Measurements from ENCODE around the gene SLFN12L. TPM values are rescaled to one million over a fixed set of nuclear protein-coding genes. Genes with fewer than 3 reads are reported as not detected.
A peak's percentile ranks its signal among the peaks of the same experiment; 100 is the strongest.
"Not testable (repeated sequence)": the region's sequence is repeated elsewhere in the genome, so short reads cannot be mapped to it uniquely, and the experiment has no call there.

Gene SLFN12L
- total RNA-seq, 1 donor from 2014 or later: 0.30 TPM

- no peak for ATAC-seq
- no peak for DNase-seq (ENCODE audit: low spot score)
Measured at GRCh38 chr17:35498448-35499178, 38.9 kb downstream of the SLFN12L start.

DNA sequence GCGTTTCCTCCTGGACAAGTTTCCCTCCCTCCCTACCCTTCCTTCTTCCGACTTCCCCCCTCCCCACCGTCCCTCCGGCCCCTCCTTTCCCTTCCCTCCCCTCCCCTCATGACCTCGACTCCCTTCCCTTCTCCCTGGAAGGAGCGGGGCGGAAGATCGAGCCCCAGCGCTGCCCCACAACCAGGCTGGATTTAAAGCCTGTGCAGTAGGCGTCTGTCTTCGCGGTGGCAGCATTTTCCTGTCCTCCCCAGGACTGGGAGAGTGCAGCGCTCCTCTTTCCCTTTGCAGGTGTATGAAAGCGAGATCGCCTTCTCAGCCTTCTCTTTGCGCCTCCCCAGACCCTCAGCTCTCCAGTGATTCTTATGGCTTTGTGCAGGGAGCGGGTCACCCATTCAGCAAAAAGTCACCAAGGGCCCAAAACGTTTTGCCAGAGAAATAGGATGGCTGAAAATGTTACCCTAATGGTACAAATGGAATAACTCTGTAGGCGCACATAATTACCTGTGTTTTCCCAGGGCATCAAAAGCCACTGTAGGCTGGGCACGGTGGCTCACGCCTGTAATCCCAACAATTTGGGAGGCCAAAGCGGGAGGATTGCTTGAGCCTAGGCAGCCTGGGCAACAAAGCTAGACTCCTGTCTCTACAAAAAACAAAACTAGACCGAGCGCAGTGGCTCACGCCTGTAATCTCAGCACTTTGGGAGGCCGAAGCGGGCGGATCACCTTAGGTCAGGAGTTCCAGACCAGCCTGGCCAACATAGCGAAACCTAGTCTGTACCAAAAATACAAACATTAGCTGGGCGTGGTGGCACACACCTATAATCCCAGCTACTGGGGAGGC lies 40.8 kb downstream of the SLFN12L start:
- ATAC-seq (no peak), DNase-seq (ENCODE audit: low spot score) (no peak)

DNA sequence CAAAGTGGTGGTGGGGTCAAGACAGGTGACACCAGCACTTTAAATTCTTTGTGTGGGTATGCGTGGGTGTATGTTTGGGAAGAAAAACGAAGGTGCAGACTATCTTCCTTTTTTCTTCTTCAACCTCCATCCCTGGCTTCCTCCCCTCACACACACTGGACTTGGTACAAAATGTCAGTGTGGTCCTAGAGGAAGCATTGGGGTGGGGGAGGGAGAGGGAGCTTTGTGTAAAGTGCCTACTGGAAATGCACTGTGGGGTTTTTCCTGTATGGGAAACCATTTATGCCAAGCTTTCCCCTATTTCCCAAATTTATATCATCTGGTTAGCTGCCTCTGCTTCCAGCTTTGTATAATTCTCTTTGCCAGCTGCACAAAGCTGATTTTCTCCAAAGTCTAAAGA lies 44.4 kb downstream of the SLFN12L start:
- ATAC-seq (no peak), DNase-seq (ENCODE audit: low spot score) (no peak)

- no peak for DNase-seq (ENCODE audit: low spot score)
- ATAC-seq: no peak
Measured at GRCh38 chr17:35491417-35491816, 46.1 kb downstream of the SLFN12L start.

DNA sequence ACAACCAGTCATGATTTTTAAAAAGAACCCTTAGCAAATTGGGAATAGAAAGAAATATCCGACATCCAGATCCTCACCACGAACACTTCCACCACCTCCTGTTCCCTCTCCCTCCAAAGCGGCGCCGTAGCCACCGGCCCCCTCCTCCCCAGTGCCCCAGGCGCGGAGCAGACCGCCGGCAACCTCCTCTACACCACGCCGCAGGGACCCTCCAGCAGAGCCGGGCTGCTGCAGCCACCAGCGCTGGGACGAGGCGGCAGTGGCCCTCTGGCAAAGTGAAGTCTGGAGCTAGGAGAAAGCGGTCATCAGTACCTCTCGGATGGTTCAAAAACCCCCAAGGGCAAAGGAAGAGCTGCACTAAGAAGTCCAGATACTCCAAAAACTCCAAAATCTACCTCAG lies 47.5 kb downstream of the SLFN12L start:
- DNase-seq (ENCODE audit: low spot score) (no peak), ATAC-seq (no peak)

GRCh38 chr17:35488991-35489390 lies 48.5 kb downstream of the SLFN12L start:
- ATAC-seq (no peak), DNase-seq (ENCODE audit: low spot score) (no peak)

DNA sequence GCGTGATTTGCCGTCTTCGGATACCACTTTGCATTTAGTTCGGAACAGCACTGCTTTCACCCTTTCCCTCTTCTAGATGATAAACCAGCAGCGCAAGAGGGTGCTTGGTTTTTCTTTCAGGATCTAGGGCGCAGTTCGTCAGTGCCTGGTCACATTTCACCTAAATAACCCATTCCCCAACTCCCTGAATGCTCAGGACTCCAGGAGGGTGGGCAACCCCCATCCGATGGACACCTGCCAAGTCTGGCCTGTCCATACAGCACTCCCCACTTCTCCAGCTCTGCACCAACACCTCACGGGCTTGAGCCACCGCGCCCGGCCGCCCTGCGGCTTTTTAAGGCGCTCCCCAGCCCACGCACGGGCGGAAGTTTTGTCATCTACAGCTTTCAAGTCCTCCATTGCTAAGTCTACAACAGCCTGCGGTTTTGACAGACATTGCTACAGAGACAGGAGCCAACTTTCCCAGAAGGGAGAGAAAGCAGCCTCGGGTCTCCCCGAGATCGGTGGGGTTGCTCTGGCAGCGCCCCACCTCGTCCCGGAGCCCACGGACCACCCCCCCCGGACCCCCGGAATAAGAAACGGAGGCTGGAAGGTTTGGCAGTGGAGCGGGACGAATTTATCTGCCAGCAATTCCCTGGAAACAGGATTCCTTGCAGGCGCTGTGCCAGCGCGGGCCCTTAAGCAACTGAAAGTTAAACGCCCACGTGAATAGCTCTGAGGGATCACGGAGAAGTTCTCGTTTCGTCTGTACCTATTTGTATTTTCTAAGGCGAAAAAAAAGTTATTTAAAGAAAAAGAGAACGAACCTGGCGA lies 50.4 kb downstream of the SLFN12L start:
- DNase-seq (ENCODE audit: low spot score) (no peak), ATAC-seq (peak; percentile 19)

DNA sequence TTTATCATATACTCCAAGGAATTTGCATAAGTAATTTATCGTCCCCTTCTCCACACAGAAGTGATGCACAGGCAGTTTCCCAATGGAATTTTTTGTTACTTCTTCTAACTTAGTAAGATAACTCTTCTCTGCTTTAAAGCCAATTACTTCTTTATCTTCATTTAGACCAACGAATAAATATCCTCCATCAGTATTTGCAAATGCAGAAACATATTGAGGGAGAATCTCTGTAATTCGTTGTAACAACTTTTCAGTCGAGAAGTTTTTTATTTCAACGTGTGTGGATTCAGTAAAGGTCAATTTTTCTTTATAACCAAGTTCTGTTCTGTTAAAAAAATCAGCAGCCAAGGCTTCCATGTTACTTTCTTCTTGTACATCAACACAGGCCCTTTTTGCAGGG lies 58.2 kb downstream of the SLFN12L start:
- no peak for ATAC-seq
- DNase-seq (ENCODE audit: low spot score): no peak

DNA sequence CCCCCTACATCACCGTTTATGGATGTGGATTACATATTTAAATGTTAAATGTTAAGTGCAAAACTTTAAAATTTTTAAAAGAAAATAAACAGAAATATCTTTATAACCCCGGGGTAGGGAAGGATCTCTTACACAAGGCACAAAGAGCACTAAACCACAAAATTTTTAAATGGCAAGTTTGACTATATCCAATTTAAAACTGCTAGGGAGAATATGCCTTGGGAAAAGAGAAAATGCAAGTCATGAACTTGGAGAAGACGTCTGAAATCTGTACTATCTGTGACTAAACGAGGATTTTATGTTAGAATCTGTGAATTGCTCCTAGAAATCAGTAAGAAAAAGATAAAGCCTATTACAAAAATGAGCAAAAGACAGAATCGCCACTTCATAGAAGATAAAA lies 60.2 kb downstream of the SLFN12L start:
- ATAC-seq: no peak
- no peak for DNase-seq (ENCODE audit: low spot score)

DNA sequence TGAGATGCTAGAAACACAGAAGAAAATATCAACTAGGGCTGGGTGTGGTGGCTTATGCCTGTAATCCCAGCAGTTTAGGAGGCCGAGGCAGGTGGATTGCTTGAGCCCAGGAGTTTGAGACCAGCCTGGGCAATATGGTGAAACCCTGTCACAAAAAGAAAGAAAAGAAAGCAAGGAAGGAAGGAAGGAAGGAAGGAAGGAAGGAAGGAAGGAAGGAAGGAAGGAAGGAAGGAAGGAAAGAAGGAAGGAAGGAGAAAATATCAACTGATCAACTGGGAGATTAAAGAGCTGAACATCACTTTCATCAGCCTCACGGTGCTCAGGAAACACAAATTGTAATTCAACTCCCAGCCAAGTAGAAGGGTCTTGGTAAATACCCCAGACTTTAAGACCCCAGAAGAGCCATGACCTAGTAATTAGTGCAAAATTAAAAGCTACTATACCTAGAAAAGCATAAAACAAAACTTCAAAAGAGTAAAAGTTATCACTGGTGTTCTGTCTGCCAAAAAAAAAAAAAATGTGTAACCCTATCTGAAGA lies 61.1 kb downstream of the SLFN12L start:
- ATAC-seq: no peak
- DNase-seq (ENCODE audit: low spot score): no peak

GRCh38 chr17:35468475-35468874 lies 69.0 kb downstream of the SLFN12L start:
- DNase-seq (ENCODE audit: low spot score) (no peak), ATAC-seq (no peak)

GRCh38 chr17:35467824-35468223 lies 69.7 kb downstream of the SLFN12L start:
- DNase-seq (ENCODE audit: low spot score): no peak
- ATAC-seq: no peak

DNA sequence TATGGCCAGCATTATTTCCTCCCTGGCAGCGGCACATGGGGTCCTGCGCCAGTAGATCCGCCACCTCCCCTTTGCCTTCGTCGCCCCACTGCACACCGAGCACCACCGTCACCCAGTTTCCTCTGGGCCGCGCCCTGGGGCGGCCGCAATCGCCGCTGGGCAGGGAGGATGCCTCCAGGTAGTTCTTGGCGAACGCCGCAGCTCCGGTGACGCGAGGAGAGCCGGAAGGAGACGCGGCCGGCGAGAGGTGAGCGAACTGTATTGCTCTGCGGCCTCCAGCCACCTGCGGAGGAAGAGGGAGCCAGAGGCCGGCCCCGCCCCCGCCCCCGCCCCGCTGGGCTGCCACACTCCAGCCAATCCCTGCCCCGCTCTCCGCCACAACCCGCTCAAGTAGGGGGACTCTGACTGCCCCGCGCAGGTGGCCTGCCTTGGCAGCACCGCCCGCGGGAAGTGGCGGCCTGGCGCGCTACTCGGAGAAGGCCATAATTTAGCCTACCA lies 77.1 kb downstream of the SLFN12L start:
- DNase-seq (ENCODE audit: low spot score): peak; percentile 50
- peak; percentile 56 for ATAC-seq

GRCh38 chr17:35454035-35454434 lies 83.4 kb downstream of the SLFN12L start:
- ATAC-seq: not testable (repeated sequence)

DNA sequence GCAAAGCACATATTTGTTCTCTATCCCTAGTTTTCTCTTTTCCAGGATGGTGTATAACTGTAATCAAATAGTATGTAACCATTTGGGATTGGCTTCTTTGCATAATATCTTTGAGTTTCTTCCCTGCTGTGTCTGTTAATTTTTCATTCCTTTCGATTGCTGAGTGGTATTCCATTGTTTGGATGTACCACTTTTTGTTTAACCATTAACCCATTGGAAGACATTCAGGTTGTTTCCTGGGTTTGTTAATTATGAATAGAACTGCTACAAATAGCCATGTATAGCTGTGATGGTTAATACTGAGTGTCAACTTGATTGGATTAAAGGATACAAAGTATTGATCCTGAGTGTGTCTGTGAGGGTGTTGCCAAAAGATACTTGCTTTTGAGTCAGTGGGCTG lies 84.3 kb downstream of the SLFN12L start:
- DNase-seq (ENCODE audit: low spot score) (no peak), ATAC-seq (no peak)

More at GRCh38 chr17:35454035-35454434, 83.4 kb downstream of the SLFN12L start:
- not testable (repeated sequence) for DNase-seq (ENCODE audit: low spot score)

DNA sequence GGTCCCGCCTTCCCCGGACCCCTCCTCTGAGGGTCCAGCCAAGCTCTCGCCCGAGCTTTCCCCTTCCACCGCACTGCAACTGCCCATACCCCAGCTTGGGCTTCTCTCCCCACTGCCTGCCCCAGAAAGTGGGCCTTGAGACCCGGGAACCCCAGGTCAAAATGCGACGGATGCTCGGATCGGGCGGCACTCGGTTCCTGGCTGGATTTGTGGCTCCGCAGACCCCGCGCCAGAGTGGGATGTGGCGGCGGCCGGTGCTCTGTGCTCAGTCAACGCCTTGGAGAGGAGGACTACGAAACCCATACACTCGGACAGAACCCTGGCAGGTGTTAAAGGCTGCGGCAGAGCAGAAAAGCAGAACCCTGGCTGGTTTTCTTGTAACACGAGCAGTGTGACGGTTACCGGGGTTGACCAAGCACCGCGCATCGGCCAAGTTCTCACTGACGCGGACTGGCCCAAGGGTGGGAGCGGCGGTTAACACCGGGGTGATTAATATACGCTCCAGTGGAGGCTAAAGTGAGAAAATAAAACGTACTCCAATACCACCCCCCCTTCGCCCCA lies 88.0 kb downstream of the SLFN12L start:
- no peak for DNase-seq (ENCODE audit: low spot score)
- no peak for ATAC-seq

GRCh38 chr17:35448899-35449227 lies 88.6 kb downstream of the SLFN12L start:
- ATAC-seq (no peak), DNase-seq (ENCODE audit: low spot score) (no peak)

GRCh38 chr17:35448214-35448898 lies 89.1 kb downstream of the SLFN12L start, which contains the start of gene SLFN13:
Gene SLFN13, minus strand, starts transcription at chr17:35448766. Its CDS starts 3,086 bp downstream, at chr17:35445680.
- ATAC-seq (peak; percentile 71), DNase-seq (ENCODE audit: low spot score) (peak; percentile 53)

DNA sequence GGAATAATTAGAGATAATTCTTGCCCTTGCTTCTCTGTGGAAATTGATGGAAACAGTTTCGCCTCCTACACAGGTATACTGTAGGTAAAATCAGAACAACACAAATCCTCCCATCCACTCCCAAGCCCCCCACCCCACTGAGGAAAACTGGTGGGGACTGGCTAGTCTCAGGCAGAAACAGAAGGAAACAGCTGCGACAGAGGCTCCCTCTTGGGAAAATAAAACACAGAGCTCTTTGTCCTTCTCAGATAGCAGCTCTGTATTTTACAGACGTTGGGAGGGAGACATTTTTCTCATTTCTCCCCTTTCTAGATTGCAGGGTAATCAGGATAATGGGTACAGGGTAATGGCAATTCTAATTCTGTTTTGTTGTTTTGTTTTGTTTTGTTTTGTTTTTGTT lies 90.0 kb downstream of the SLFN12L start:
- no peak for ATAC-seq
- DNase-seq (ENCODE audit: low spot score): no peak

DNA sequence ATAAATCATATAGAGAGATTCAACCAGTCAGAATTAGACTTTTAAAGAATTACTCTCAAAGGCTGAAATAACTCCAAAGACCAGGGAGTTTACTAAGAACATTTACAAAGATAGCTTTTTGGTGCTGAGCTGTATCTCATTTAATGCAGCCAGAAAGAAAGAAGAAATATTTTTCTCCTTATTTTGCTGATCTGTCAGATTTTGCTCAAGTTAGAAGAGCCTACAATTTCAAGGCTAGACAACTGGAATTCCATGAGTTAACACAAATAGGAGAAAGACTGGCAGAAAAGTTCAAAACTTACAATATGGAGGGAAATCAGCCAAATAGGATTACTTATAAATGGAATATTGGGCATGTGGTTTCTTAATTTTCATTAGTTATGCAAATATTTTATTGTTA lies 99.0 kb downstream of the SLFN12L start:
- DNase-seq (ENCODE audit: low spot score): no peak
- no peak for ATAC-seq
